Left colon (tissue), 2 donors: ENCODE data around the gene ANKH. TPM values are rescaled to one million over a fixed set of nuclear protein-coding genes. Genes with fewer than 3 reads are reported as not detected.
"Not testable (repeated sequence)": the region's sequence is repeated elsewhere in the genome, so short reads cannot be mapped to it uniquely, and the experiment has no call there.

Experiments
- ATAC-seq: fragments of 200-7000 bp; cut with Tn5 transposase; one replicate; pipeline ENCODE4 v1.9.1; 2020; ENCODE audit warnings: mild to moderate bottlenecking, moderate library complexity
- DNase-seq, 2 donors: peaks; one replicate each; pipeline ENCODE4 v3.0.0-alpha.2; 2020
- intact Hi-C, 2 donors: fragments of 100-400 bp; cut with DNase I in 1 of 2; cut with micrococcal nuclease in 1 of 2; formaldehyde crosslinking; loops; one replicate each; pipeline versions ENCODE4 v1.11.2 to v1.14.0; 2022; cut with DNase I, micrococcal nuclease
- total RNA-seq, 2 donors: library from RNA; stranded (reverse); fragmentation: NEBNext Ultra II Directional; extraction: Animal tissue kit (Norgen Biotek cat#: 25700); gene quantifications; one replicate each; pipeline ENCODE4 v1.2.1, GENCODE V29; 2021
- donor health status: DM: no; HTN: no; CAD: no.
- donor health status: DM: yes; HTN: yes; CAD: no.

The ANKH gene
- total RNA-seq, 2 donors from 2014 or later, result 98.4 to 156 TPM

GRCh38 chr5:14893381-14893780, 21.8 kb upstream of the ANKH start:
- intact Hi-C loops, result no loop called here
- DNase-seq, result no peak
- ATAC-seq, result peak; percentile 52

DNA sequence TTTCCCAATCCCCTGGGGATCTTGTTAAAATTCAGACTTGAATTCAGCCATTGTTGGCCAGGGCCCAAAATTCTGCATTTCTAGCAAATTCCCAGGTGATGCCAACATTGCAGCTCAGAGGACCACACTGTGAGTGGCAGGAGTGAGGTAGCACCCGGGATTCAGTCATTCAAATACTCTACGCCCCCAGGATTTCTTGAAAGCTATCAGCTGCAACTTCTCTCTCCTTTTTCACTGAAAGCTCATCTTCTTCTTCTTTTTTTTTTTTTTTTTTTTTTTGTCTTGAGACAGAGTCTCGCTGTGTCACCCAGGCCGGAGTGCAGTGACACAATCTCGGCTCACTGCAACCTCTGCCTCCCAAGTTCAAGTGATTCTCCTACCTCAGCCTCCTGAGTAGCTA, 19.3 kb upstream of the ANKH start:
- ATAC-seq (no peak), DNase-seq (no peak)
- intact Hi-C loops, result no loop called here

DNA sequence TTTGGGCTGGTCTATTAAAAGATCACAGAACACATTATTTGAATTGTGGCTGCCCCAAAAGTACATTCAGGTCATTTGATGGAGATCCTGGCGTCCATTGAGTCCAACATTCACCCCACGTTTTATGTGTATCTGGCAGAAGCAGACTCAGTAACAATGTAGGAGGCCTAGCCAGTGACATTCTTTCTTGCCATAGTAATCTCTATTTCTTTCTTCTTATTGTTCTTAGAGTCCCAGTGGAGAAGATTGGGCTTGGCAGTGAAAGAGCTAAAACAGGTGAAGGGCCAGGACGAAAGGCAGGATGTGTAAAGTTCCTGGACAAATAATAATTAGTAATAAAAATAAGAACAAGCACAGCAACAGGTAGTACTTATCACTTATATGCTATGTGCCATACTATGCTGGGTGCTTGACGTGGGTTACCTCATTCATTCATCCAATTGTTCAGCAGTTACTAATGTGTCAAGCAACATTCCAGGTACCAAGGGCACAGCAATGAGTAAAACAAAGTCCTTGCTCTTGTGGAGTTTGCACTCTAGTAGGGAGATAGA, 12.6 kb upstream of the ANKH start:
- intact Hi-C loops, result no loop called here
- DNase-seq, result no peak
- no peak for ATAC-seq

DNA sequence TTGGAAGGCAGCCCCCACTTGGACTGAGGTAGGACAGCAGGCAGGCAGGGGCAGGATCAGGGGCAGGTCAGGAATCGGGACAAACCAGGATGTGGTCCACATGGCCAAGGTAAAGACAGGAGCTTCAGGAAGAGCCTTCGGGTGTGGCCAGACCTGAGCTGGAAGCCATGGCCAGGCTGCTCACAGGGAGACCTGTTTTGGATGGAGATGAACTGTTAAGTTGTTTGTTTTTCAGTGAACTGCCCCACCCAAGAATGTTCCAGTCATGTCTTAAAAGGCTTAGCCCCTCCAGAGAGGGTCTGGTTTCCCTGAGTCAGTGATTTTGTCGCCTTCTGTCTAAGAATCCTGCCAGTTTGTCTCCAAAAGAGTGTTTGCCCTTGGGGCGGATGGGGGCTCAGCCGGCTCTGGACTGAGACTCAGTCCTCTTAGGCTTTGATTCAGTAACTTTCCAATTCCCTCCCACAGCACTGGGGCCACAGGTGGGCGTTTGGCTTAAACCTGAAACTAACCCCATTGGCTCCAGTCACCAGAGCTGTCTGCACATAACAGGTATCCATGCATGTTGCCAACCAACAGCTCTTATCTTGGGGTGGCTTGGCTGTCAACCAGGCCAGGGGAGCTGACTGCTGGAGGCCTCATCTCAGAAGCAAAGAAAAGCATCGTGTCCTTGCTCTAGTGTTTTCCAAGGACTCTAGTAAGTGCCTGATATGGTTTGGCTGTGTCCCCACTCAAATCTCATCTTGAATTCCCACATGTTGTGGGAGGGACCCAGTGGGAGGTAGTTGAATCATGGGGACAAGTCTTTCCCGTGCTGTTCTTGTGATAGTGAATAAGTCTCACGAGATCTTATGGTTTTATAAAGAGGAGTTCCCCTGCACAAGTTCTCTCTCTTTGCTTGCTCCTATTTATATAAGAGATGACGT, 11.3 kb upstream of the ANKH start:
- no peak for DNase-seq
- intact Hi-C loops, result no loop called here
- peak; percentile 37 for ATAC-seq

- intact Hi-C loops, result no loop called here
- ATAC-seq (no peak), DNase-seq (no peak)
Observed at GRCh38 chr5:14881826-14882225, 10.2 kb upstream of the ANKH start.

DNA sequence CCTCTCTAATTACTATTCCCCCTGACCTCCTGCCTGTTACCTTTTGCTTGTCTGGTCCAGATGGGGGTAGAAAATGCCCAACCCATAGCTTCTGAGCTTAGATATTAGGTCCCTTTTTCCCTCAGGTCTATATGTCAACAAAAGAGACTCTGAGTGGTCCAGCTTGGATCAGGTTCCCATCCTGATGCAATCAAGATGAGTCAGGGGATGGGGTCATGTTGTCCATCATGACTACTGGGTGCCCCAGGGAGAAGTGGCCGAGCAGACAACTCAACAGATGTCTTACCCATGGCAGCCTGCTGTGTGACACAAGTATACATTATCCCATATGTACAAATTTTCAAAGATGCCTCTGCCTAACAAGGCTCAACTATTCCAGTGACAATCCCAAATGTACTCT, 9.1 kb upstream of the ANKH start:
- ATAC-seq, result no peak
- no peak for DNase-seq
- intact Hi-C loops, result no loop called here

DNA sequence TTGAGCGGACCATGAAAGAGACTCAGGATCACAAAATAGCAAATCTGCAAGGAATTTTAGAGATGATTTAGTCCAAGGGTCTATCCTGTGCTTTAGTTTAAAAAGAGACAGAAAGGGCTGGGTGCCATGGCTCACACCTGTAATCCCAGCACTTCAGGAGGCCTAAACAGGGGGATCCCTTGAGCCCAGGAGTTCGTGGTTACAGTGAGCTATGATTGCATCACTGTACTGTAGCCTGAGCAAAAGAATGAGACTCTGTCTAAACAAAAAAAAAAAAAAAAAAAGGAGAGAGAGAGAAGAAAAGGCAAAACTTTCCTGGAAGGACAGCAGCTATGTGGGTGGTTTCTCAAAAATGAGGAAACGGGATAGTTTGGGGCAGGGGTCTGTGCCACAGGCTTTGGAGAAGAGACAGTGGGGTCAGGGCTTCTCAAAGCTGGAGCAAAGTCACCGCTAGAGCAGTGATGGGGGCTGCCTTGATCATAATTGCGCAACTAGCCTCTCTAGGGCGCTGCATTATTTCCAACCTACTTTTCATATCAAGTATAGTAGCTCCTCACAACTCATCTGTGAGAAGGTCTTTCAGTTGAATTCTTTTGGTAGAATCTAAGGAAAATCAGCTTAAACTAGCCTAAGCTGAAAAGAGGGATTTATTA, 8.5 kb upstream of the ANKH start:
- ATAC-seq (no peak), DNase-seq (no peak)
- intact Hi-C loops, result no loop called here

DNA sequence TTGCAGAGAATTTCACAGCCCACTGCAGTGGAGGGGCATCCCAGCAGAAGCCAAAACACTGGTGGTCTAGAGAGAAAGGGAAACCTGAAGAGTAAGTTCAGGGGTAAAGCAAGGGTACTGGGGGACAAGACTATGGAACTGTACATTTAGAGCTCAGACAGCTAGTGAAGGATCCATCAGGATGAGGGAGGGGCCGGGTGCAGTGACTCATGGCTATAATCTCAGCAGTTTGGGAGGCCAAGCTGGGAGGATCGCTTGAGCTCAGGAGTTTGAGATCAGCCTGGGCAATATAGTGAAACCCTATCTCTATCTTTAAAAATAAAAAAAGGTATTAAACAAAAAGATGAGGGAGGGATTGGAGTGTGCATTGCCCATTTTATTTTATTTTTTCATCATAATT, 7.8 kb upstream of the ANKH start:
- ATAC-seq, result no peak
- no peak for DNase-seq
- intact Hi-C loops, result no loop called here

DNA sequence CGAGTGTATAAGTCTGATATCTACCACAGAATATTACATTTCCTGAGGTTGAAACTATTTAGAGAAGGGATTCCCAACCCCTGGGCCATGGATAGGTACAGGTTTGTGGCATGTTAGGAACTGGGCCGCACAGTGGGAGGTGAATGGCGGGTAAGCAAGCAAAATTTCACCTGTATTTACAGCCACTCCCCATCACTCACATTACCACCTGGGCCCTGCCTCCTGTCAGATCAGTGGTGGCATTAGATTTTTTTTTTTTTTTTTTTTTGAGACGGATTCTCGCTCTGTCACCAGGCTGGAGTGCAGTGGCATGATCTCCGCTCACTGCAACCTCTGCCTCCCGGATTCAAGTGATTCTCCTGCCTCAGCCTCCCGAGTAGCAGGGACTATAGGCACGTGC, 6.6 kb upstream of the ANKH start:
- intact Hi-C loops, ATAC-seq, DNase-seq: not testable (repeated sequence)

- no peak for ATAC-seq
Observed at GRCh38 chr5:14876095-14876494, 4.5 kb upstream of the ANKH start.

DNA sequence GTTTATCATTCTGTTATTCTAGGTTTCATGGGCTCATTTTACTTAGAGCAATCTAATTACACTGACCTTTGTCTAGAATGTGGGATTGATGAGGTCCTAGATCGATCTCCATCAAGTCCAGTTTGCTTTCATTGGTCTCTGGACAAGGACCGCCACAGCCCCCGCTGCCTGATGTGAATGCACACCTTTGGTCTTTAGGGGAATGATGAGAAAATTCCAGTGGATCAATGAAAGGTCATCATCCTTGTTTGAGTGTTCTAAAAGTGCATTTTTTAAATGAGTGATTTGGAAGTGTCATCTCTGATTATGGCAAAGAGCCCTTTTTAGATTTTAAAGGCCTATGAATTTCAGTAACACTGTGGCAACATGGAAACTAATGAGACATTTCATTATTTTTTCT, 2.2 kb upstream of the ANKH start:
- intact Hi-C loops, result loop anchor here in 1 of 2 donors (5.0 kb wide), 2 partner anchors 134 to 146 kb away; no protein-coding TSS in a partner anchor
- no peak for DNase-seq
- no peak for ATAC-seq

More at GRCh38 chr5:14876095-14876494, 4.5 kb upstream of the ANKH start:
- no peak for DNase-seq
- intact Hi-C loops, result no loop called here

- DNase-seq (peak in 1 of 2 donors; percentile 31), ATAC-seq (no peak)
- intact Hi-C loops, result loop anchor here in 1 of 2 donors (5.0 kb wide), 2 partner anchors 134 to 146 kb away; no protein-coding TSS in a partner anchor
Observed at GRCh38 chr5:14873093-14873492, 1.5 kb upstream of the ANKH start.

- ATAC-seq (peak; percentile 60), DNase-seq (peak; percentile 84 to 87)
- intact Hi-C loops, result loop anchor here in 1 of 2 donors (5.0 kb wide), 2 partner anchors 135 to 145 kb away; no protein-coding TSS in a partner anchor
Observed at GRCh38 chr5:14872070-14872989, 752 bp upstream of the ANKH start.

DNA sequence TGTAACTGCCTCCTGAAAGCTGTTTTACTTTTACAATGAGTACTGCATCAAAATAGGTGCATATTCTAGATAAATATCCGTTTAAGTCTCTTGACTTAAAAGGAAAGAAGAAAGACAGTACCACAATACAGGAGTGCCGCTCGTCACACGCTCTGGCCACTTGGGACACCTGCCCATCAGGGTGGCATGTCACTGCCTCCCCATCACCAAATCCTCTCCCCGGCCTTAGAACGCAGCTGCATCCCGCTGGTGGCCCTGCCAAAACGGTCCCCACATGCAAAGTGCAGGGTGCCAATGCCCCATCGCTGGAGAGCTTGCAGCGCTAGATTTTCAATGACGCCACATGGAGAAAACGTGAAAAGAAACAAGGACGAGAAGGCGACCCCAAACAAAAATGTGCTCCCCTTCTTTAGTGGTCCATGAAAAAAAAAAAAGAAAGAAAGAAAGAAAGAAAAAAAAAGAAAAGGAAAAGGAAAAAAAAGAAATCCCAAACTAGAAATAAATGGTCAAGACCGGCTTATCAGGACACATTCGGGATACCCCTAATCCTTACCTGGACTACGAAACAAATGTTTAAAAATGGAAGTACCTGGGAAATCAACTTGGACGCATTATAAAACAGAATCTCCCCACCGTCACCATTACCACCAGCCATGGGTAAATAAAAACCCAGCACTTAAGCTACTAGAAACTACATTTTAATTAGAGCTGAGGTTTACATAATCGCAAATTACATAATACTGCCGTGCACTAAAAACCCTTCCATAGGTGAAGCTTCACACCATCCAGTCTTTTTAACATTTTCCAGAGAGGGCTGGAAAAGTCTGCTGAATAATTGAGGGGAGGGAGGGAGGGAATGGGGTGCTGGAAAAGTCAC, 1.0 kb downstream of the ANKH start:
- intact Hi-C loops, result loop anchor here in 1 of 2 donors (5.0 kb wide), 2 partner anchors 137 to 143 kb away; no protein-coding TSS in a partner anchor
- ATAC-seq (peak; percentile 19), DNase-seq (peak; percentile 46 to 54)

DNA sequence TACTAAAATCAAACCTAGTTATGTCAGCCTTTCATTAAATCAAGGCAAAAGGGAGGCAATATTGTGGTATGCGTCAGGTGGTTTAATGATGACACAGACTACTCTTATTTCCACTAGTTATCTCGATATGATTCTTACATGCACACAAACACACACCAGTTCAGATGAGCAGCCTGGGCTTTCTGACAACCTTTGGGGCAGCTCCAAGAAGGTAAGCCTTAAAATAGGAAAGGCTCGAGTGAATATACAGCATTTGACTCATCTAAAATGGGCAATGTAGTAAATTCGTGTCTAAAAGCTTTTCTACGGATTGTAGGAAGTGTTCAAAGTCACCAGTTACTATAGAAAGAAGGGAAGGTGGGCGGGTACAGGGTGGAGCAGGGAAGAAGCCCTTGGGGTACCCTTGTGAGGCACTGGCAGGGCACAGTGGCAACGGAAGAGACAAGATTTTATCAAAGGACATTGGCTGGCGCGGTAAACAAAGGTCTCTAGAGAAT, 1.9 kb downstream of the ANKH start:
- ATAC-seq, result no peak
- intact Hi-C loops, result loop anchor here in 1 of 2 donors (5.0 kb wide), 2 partner anchors 138 to 142 kb away; no protein-coding TSS in a partner anchor
- no peak for DNase-seq

DNA sequence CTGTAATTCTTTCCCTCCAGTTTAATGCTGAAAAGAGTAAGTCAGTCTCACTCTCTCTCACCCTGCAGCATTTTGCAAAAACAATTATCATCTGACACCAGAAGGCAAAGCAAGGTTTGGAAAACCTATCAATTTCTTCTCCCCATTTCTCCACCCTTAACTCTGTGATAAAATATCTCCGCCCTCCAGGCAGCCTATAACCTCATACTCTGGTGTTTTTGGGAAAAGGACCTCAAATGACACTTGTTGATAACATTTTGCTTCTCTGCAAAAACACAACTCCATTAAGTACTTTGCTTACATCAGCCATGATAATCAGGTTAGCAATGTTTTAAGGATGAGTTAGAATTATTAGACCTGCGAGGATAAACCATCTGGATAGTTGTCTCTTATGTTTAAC, 2.3 kb downstream of the ANKH start:
- intact Hi-C loops, result no loop called here
- no peak for DNase-seq
- ATAC-seq, result no peak

GRCh38 chr5:14868771-14869170, 2.8 kb downstream of the ANKH start:
- ATAC-seq (peak; percentile 44), DNase-seq (peak in 1 of 2 donors; percentile 40)
- intact Hi-C loops, result no loop called here
